GM18505 (cell line): ENCODE results near the gene SMYD3.

Experiments used
- ATAC-seq: cut with Tn5 transposase; IDR thresholded peaks from one replicate; pipeline ENCODE4 v1.9.1; 2021; ENCODE audit not compliant: unreplicated experiment
- POLR2A ChIP-seq: IDR thresholded peaks from 4 replicates; pipeline ENCODE4 v1.6.1; 2011; ENCODE audit warnings: borderline replicate concordance; ENCODE audit not compliant: insufficient read depth, insufficient read length; ENCODE audit errors: extremely low read depth

Gene SMYD3

GRCh38 chr1:246122071-246122470 is 385.0 kb downstream of the SMYD3 start:
- TF ChIP-seq POLR2A = no peak
- no peak for ATAC-seq

GRCh38 chr1:246121533-246121932 is 385.5 kb downstream of the SMYD3 start:
- TF ChIP-seq POLR2A = no peak

GRCh38 chr1:246117066-246117791 is 389.9 kb downstream of the SMYD3 start:
- TF ChIP-seq POLR2A = no peak
- peak; percentile 84 for ATAC-seq

More at GRCh38 chr1:246121533-246121932, 385.5 kb downstream of the SMYD3 start:
- ATAC-seq = no peak

- no peak for ATAC-seq
- TF ChIP-seq POLR2A = no peak
Observed at GRCh38 chr1:246114369-246114768, 392.7 kb downstream of the SMYD3 start.

GRCh38 chr1:246113555-246114095 is 393.5 kb downstream of the SMYD3 start:
- ATAC-seq = no peak
- TF ChIP-seq POLR2A = no peak

GRCh38 chr1:246111570-246111969 is 395.5 kb downstream of the SMYD3 start:
- no peak for TF ChIP-seq POLR2A
- ATAC-seq = no peak

GRCh38 chr1:246110343-246111219 is 396.5 kb downstream of the SMYD3 start:
- no peak for TF ChIP-seq POLR2A
- ATAC-seq = no peak

- no peak for TF ChIP-seq POLR2A
- ATAC-seq = no peak
Observed at GRCh38 chr1:246108278-246108925, 398.7 kb downstream of the SMYD3 start.

GRCh38 chr1:246107516-246108277 is 399.4 kb downstream of the SMYD3 start:
- no peak for TF ChIP-seq POLR2A
- ATAC-seq = no peak

GRCh38 chr1:246106342-246106763 is 400.7 kb downstream of the SMYD3 start:
- peak; percentile 65 for ATAC-seq
- no peak for TF ChIP-seq POLR2A

GRCh38 chr1:246104927-246105326 is 402.2 kb downstream of the SMYD3 start:
- no peak for ATAC-seq
- no peak for TF ChIP-seq POLR2A

- TF ChIP-seq POLR2A = no peak
- no peak for ATAC-seq
Observed at GRCh38 chr1:246099570-246099969, 407.5 kb downstream of the SMYD3 start.
